GM12878 (cell line): ENCODE results near the gene CCDC197. TPM values are rescaled to one million over a fixed set of nuclear protein-coding genes. Genes with fewer than 3 reads are reported as not detected.

Source experiments
- ATF7 ChIP-seq: fragments of 450-650 bp; IDR thresholded peaks from 2 replicates; pipeline ENCODE4 v1.6.1; 2016; ENCODE audit warnings: low read depth, mild to moderate bottlenecking
- BHLHE40 ChIP-seq, 2 experiments: fragments of 450-650 bp in 1 of 2; IDR thresholded peaks; 2 replicates each; pipeline ENCODE4 v1.6.1; 2011 to 2017; ENCODE audit warnings: low read depth in 2 of 2, borderline replicate concordance in 1 of 2, improper control_type of control experiment in 1 of 2, low read length in 1 of 2, mild to moderate bottlenecking in 1 of 2
- CBX5 ChIP-seq: sonication (generic); IDR thresholded peaks from 2 replicates; pipeline ENCODE4 v1.6.1; 2016; ENCODE audit warnings: low read depth, moderate library complexity, mild to moderate bottlenecking, inconsistent platforms
- CHD1 ChIP-seq: IDR thresholded peaks from 2 replicates; pipeline ENCODE4 v1.6.1; 2012; ENCODE audit warnings: low read depth, low read length, improper control_type of control experiment
- EP300 ChIP-seq, 2 experiments: fragments of 150-350 bp in 1 of 2; IDR thresholded peaks; 2 replicates each; pipeline ENCODE4 v1.6.1; 2011 to 2012; ENCODE audit warnings: low read depth in 2 of 2, low read length in 2 of 2, borderline replicate concordance in 1 of 2, improper control_type of control experiment in 1 of 2, inconsistent platforms in 1 of 2; ENCODE audit not compliant: control insufficient read depth in 1 of 2
- HDAC2 ChIP-seq: fragments of 200-600 bp; sonication (generic); IDR thresholded peaks from 2 replicates; pipeline ENCODE4 v1.6.1; 2017
- IKZF2 ChIP-seq, 2 experiments: fragments of 450-650 bp; IDR thresholded peaks; 2 replicates each; pipeline ENCODE4 v1.6.1; 2017; ENCODE audit warnings: mild to moderate bottlenecking in 2 of 2, moderate library complexity in 2 of 2
- MEF2B ChIP-seq: fragments of 450-650 bp; IDR thresholded peaks from 2 replicates; pipeline ENCODE4 v1.6.1; 2018; ENCODE audit warnings: mild to moderate bottlenecking, moderate library complexity; ENCODE audit not compliant: partially characterized antibody, poor library complexity, severe bottlenecking
- MYB ChIP-seq: fragments of 150-350 bp; IDR thresholded peaks from 2 replicates; pipeline ENCODE4 v1.6.1; 2014; ENCODE audit warnings: mild to moderate bottlenecking, low read depth, low read length, borderline replicate concordance
- RAD51 ChIP-seq: fragments of 450-650 bp; IDR thresholded peaks from 2 replicates; pipeline ENCODE4 v1.6.1; 2016; ENCODE audit warnings: moderate library complexity, mild to moderate bottlenecking, inconsistent platforms
- SRF ChIP-seq, 2 experiments: IDR thresholded peaks; 2 replicates each; pipeline ENCODE4 v1.6.1; 2011; ENCODE audit warnings: low read depth in 2 of 2, low read length in 2 of 2, mild to moderate bottlenecking in 1 of 2, moderate library complexity in 1 of 2
- TAF1 ChIP-seq: IDR thresholded peaks from 2 replicates; pipeline ENCODE4 v1.6.1; 2011; ENCODE audit warnings: mild to moderate bottlenecking, low read depth, low read length, borderline replicate concordance
- TCF3 ChIP-seq: IDR thresholded peaks from 2 replicates; pipeline ENCODE4 v1.6.1; 2012; ENCODE audit warnings: low read depth, mild to moderate bottlenecking, low read length, borderline replicate concordance; ENCODE audit not compliant: insufficient read depth
- ZNF274 ChIP-seq: IDR thresholded peaks from one replicate; pipeline ENCODE4 v1.8.0; 2011; ENCODE audit not compliant: insufficient read length, insufficient read depth
- polyA plus RNA-seq, 11 experiments: library from polyadenylated mRNA; depleted of rRNA in 4 of 11; unstranded in 6 of 11; stranded (reverse) in 5 of 11; fragments of >200 nt; fragmentation: Nextera tagmentation in 4 of 11; fragmentation: Illumina TruSeq in 1 of 11; extraction: Ambion mirVana in 4 of 11; extraction: Trizol in 1 of 11; gene quantifications; 1 replicate in 1 of 11; 2 replicates in 10 of 11; pipeline versions ENCODE4 v1.2.1 to v1.2.3, GENCODE V29; 2011 to 2016; ENCODE audit warnings: inconsistent platforms in 2 of 11, missing spikeins in 2 of 11, low read depth in 1 of 11
- total RNA-seq, 4 experiments: library from RNA; depleted of rRNA in 3 of 4; stranded (reverse); fragments of >200 nt in 3 of 4; fragmentation: Illumina TruSeq in 1 of 4; extraction: Trizol in 1 of 4; gene quantifications; 2 replicates each; pipeline versions ENCODE4 v1.2.1 to v1.2.3, GENCODE V29; 2013 to 2021
- TF ChIP-seq, protein P1 (sequence below): IDR thresholded peaks from 2 replicates; pipeline ENCODE4 v1.6.1; 2012; ENCODE audit warnings: low read depth, low read length, improper control_type of control experiment
- TF ChIP-seq, protein P2 (sequence below): IDR thresholded peaks from 2 replicates; pipeline ENCODE4 v1.6.1; 2012; ENCODE audit warnings: low read length, inconsistent platforms
- TF ChIP-seq, protein P3 (sequence below): IDR thresholded peaks from 2 replicates; pipeline ENCODE4 v1.6.1; 2012; ENCODE audit warnings: low read depth, low read length, improper control_type of control experiment
- TF ChIP-seq, protein P4 (sequence below): fragments of 450-650 bp; IDR thresholded peaks from 2 replicates; pipeline ENCODE4 v1.6.1; 2016; ENCODE audit warnings: mild to moderate bottlenecking
- TF ChIP-seq, protein P5 (sequence below): fragments of 450-650 bp; IDR thresholded peaks from 2 replicates; pipeline ENCODE4 v1.6.1; 2016; ENCODE audit warnings: mild to moderate bottlenecking
- TF ChIP-seq, protein P6 (sequence below): IDR thresholded peaks from 2 replicates; pipeline ENCODE4 v1.6.1; 2011; ENCODE audit warnings: low read depth, low read length, improper control_type of control experiment, borderline replicate concordance

The CCDC197 gene
- total and polyA plus RNA-seq, 10 of the 15 experiments (the other 5 are each of a cell fraction or from before 2014, with no cell fraction given) = 0.12 TPM; not detected in 9

DNA sequence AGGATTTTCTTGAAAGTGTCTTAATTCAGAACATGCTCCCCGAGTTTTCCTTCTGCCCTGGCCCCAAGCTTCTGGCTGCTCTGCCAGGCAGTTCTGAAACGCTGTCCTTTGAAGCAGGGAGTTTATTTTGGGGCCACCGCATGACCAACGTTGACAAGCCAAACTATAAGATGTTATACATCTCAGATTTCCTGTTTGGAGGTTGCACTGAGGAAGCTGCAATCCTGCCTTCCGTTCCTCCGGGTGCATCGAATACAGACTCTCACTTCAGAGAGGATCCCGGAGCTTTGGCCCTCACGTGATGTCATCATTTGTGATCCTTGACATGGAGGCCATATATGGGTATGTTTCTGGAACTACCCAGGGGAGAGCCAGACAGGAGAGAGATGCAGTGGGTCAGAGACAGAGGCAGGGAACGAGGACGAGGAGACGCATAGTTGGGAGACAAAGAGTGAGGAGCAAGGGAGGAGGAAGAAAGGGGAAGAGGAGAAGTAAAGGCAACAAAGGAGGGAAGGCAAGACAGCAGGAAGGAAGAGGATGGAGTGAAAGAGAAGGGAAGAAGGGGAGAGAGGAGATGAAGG, 20.5 kb upstream of the CCDC197 start, which contains the start of gene ASB2 (continued):
- TF ChIP-seq, protein P1, sequence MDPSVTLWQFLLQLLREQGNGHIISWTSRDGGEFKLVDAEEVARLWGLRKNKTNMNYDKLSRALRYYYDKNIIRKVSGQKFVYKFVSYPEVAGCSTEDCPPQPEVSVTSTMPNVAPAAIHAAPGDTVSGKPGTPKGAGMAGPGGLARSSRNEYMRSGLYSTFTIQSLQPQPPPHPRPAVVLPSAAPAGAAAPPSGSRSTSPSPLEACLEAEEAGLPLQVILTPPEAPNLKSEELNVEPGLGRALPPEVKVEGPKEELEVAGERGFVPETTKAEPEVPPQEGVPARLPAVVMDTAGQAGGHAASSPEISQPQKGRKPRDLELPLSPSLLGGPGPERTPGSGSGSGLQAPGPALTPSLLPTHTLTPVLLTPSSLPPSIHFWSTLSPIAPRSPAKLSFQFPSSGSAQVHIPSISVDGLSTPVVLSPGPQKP = no peak
- no peak for TF ChIP-seq ZNF274
- 0 out of 2 replicates have a peak, but pooled peaks have one; percentile 1 for TF ChIP-seq TCF3
- no peak for TF ChIP-seq HDAC2
- TF ChIP-seq, protein P2, sequence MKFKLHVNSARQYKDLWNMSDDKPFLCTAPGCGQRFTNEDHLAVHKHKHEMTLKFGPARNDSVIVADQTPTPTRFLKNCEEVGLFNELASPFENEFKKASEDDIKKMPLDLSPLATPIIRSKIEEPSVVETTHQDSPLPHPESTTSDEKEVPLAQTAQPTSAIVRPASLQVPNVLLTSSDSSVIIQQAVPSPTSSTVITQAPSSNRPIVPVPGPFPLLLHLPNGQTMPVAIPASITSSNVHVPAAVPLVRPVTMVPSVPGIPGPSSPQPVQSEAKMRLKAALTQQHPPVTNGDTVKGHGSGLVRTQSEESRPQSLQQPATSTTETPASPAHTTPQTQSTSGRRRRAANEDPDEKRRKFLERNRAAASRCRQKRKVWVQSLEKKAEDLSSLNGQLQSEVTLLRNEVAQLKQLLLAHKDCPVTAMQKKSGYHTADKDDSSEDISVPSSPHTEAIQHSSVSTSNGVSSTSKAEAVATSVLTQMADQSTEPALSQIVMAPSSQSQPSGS = no peak
- peak; percentile 81 to 85 for TF ChIP-seq BHLHE40 (IDR thresholded peaks at IDR 0.05; ENCODE audit: borderline replicate concordance in 1 of 2, low read depth in 2 of 2, low read length in 1 of 2)
- no peak for TF ChIP-seq CHD1
- TF ChIP-seq MEF2B = no peak
- no peak for TF ChIP-seq MYB
- TF ChIP-seq, protein P3, sequence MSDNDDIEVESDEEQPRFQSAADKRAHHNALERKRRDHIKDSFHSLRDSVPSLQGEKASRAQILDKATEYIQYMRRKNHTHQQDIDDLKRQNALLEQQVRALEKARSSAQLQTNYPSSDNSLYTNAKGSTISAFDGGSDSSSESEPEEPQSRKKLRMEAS = no peak
- TF ChIP-seq CBX5 = no peak
- TF ChIP-seq, protein P4, sequence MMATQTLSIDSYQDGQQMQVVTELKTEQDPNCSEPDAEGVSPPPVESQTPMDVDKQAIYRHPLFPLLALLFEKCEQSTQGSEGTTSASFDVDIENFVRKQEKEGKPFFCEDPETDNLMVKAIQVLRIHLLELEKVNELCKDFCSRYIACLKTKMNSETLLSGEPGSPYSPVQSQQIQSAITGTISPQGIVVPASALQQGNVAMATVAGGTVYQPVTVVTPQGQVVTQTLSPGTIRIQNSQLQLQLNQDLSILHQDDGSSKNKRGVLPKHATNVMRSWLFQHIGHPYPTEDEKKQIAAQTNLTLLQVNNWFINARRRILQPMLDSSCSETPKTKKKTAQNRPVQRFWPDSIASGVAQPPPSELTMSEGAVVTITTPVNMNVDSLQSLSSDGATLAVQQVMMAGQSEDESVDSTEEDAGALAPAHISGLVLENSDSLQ = peak; percentile 33; the same call in 1 of the 2 replicates
- peak; percentile 88 to 98 for TF ChIP-seq SRF (IDR thresholded peaks at IDR 0.05; ENCODE audit: low read depth in 2 of 2, low read length in 2 of 2)
- peak; percentile 86 for TF ChIP-seq ATF7
- TF ChIP-seq, protein P5, sequence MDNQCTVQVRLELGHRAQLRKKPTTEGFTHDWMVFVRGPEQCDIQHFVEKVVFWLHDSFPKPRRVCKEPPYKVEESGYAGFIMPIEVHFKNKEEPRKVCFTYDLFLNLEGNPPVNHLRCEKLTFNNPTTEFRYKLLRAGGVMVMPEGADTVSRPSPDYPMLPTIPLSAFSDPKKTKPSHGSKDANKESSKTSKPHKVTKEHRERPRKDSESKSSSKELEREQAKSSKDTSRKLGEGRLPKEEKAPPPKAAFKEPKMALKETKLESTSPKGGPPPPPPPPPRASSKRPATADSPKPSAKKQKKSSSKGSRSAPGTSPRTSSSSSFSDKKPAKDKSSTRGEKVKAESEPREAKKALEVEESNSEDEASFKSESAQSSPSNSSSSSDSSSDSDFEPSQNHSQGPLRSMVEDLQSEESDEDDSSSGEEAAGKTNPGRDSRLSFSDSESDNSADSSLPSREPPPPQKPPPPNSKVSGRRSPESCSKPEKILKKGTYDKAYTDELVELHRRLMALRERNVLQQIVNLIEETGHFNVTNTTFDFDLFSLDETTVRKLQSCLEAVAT = peak; percentile 94
- TF ChIP-seq IKZF2 (IDR thresholded peaks at IDR 0.05) = peak in 1 of 2 experiments; percentile 51; a peak in 1 of 4 replicates
- TF ChIP-seq EP300 (IDR thresholded peaks at IDR 0.05; ENCODE audit: borderline replicate concordance in 1 of 2, control insufficient read depth in 1 of 2, low read depth in 2 of 2, low read length in 2 of 2) = no peak; a peak in 1 of 4 replicates
- peak; percentile 83; the same call in 1 of the 2 replicates for TF ChIP-seq RAD51
- peak; percentile 55; the same call in 1 of the 2 replicates for TF ChIP-seq TAF1
- TF ChIP-seq, protein P6, sequence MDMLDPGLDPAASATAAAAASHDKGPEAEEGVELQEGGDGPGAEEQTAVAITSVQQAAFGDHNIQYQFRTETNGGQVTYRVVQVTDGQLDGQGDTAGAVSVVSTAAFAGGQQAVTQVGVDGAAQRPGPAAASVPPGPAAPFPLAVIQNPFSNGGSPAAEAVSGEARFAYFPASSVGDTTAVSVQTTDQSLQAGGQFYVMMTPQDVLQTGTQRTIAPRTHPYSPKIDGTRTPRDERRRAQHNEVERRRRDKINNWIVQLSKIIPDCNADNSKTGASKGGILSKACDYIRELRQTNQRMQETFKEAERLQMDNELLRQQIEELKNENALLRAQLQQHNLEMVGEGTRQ = peak; percentile 59
